A172 (cell line): ENCODE data around the gene PRND. TPM values are rescaled to one million over a fixed set of nuclear protein-coding genes. Genes with fewer than 3 reads are reported as not detected.
A peak's percentile ranks its signal among the peaks of the same experiment; 100 is the strongest.
"Not testable (repeated sequence)": the region's sequence is repeated elsewhere in the genome, so short reads cannot be mapped to it uniquely, and the experiment has no call there.

Experiments
- DNase-seq: peaks from one replicate; pipeline ENCODE4 v3.0.0-alpha.2; 2015; ENCODE audit warnings: low spot score
- total RNA-seq: library from RNA; depleted of rRNA; stranded (reverse); fragments of >200 nt; shearing (Covaris generic); gene quantifications from 2 replicates; pipeline ENCODE4 v1.2.3, GENCODE V29; 2014

Gene PRND
- total RNA-seq, 1 experiment from 2014 or later: 0.10 TPM

DNA sequence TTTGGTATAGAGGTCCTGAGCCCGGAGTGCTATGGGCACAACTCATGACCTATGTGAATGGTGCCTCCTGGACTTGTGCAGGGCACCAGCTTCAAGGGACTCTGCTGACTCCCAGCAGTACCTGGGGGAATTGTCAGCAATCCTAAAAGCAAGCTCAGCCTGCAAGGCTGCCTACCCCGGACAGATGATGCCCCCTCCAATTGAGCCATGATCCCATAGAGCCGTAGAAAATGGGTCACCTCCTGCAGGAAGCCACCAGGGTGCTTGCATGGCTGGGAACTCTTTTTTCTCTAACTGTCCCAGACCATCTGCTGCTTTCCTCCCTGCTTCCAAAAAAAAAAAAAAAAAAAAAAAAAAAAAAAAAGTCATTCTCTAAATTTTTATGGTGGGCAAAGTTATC is 12.9 kb upstream of the PRND start:
- no peak for DNase-seq

- no peak for DNase-seq
Measured at GRCh38 chr20:4709261-4710105, 12.2 kb upstream of the PRND start.

DNA sequence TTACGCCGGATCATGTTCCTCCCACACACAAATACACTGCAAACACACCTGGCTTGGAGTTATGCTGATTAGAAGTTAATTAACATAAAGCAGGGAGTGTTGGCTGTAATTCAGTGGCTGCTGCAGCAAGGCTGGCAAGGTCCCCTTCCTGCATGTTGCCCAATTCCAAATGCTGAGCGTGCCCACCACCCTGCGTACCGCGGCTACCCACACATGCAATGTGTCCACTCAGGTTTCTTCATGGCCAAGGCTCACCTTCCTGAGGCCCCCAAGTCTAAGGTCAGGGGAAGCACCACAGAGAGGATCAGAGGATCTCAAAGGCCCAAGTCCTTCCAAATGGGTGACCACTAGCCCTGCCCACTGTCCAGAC is 11.6 kb upstream of the PRND start:
- no peak for DNase-seq

DNA sequence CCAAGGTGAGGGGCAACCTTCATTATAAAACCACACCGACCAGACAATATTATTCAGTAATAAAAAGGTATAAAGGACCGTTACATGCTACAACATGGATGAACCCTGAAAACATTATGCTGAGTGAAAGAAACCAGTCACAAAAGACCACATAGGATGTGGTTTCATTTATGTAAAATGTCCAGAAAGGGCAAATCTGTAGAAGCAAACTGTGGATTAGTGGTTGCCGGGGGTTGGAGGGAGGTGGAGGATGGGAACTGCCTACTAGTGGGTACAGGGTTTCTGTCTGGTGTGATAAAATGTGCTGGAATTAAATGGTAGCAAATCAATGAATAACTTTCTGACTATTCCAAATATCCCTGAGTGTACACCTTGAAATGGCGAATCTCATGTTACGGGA is 10.2 kb upstream of the PRND start:
- DNase-seq: no peak

- peak; percentile 95 for DNase-seq
Measured at GRCh38 chr20:4713401-4713800, 8.3 kb upstream of the PRND start.

DNA sequence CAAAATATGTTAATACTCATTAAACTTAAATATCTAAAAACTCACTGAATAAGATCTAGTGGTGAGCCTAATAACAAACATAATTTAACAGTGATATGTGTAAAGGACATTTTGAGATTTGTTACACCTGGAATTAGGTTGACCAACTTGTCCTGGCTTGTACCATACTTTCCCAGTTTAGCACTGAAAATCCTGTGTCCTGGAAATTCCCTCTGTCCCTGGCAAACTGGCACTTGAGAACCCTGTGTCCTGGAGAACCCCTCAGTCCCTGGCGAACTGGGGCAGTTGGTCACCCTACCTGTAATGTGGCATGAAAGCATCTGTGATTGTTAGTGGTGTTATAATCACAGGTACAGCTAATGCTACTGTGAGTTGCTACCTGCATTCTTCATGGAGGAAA is 6.9 kb upstream of the PRND start:
- DNase-seq: no peak

GRCh38 chr20:4717816-4718570 is 3.7 kb upstream of the PRND start:
- DNase-seq: no peak

GRCh38 chr20:4719190-4719589 is 2.5 kb upstream of the PRND start:
- no peak for DNase-seq

- DNase-seq: peak; percentile 64
Measured at GRCh38 chr20:4720041-4720976, 1.4 kb upstream of the PRND start.

DNA sequence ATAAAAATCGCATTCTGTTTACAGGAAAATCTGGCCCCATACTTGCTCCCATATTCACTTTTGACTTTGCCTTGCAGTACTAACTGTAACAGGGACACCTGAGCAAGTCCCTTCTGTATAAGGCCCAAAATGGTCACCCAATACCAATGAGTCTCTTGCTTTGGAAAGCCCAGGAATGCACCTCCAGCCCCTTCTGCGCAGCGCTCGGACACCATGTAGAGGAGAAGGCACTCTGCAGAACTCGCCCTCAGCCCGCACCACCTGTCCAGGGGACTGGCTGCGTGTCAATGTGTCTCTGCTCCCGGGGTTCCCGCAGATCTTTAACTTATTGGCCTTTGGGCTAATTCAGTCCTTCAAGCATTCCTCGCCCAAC is 746 bp upstream of the PRND start:
- DNase-seq: no peak

DNA sequence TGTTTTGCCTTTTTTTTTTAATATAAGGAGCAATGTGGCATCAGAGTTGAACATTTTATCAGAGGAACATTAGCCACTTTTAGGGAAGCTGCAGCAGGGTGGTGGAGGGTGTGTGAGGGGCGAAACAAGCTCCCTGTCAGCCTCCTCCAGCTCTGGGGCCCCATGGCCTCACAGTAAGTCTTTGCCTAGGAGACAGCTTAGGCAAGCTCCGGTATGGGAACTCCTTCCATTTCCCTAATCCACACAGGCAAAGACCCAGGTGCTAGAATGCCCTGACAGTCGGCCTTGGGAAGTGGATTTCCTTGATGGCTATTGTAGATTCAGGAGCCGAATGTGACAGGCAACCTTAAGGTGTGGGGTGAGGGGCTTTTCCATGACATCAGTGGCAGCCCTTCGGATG is 862 bp downstream of the PRND start:
- no peak for DNase-seq

- DNase-seq: no peak
Measured at GRCh38 chr20:4722993-4723392, 1.3 kb downstream of the PRND start.

DNA sequence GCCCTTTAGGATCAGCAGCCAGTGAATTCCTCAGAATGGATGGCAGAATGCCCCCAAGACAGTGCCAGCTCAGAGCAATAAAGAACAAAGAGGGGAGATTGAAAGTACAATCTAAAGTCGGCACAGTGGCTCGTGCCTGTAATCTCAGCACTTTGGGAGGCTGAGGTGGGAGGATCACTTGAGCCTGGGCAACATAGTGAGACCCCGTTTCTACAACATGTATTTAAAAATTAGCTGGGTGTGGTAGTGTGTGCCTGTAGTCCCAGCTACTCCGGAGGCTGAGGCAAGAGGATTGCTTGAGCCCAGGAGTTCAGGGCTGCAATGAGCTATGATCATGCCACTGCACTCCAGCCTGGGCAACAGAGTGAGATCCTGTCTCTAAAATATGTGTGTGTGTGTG is 1.8 kb downstream of the PRND start:
- not testable (repeated sequence) for DNase-seq

DNA sequence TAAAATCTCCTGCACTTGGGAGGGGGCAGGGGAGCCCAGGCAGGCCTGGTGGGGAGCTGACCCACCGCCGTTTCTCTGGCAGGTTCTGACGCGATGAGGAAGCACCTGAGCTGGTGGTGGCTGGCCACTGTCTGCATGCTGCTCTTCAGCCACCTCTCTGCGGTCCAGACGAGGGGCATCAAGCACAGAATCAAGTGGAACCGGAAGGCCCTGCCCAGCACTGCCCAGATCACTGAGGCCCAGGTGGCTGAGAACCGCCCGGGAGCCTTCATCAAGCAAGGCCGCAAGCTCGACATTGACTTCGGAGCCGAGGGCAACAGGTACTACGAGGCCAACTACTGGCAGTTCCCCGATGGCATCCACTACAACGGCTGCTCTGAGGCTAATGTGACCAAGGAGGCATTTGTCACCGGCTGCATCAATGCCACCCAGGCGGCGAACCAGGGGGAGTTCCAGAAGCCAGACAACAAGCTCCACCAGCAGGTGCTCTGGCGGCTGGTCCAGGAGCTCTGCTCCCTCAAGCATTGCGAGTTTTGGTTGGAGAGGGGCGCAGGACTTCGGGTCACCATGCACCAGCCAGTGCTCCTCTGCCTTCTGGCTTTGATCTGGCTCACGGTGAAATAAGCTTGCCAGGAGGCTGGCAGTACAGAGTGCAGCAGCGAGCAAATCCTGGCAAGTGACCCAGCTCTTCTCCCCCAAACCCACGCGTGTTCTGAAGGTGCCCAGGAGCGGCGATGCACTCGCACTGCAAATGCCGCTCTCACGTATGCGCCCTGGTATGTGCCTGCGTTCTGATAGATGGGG is 3.0 kb downstream of the PRND start:
- no peak for DNase-seq

DNA sequence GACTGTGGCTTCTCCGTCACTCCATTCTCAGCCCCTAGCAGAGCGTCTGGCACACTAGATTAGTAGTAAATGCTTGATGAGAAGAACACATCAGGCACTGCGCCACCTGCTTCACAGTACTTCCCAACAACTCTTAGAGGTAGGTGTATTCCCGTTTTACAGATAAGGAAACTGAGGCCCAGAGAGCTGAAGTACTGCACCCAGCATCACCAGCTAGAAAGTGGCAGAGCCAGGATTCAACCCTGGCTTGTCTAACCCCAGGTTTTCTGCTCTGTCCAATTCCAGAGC is 3.5 kb downstream of the PRND start:
- DNase-seq: no peak

GRCh38 chr20:4726710-4727397 is 5.1 kb downstream of the PRND start:
- peak; percentile 58 for DNase-seq

GRCh38 chr20:4728120-4728760 is 6.5 kb downstream of the PRND start:
- DNase-seq: peak; percentile 36

GRCh38 chr20:4729265-4729664 is 7.6 kb downstream of the PRND start:
- no peak for DNase-seq

DNA sequence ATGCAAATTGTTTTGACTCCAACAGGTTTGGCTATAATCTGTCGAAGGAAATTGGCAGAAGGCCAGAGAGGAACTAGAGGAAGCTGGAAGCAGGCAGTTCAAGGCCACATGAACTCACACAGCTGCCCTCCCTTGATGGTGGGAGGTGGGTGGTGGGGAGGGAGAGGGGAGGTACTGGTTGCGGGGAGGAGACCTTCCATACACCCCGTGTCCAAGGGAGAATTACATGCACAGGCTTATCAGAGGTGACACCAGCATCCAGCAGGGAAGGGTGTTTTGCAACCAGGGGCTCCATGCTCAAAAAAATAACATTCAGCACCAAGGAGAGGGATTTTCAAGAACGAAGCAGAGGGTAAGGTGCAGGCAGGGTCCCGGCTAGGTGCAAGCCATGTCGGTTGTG is 9.1 kb downstream of the PRND start:
- DNase-seq: no peak

- no peak for DNase-seq
Measured at GRCh38 chr20:4736875-4737274, 15.2 kb downstream of the PRND start.
